ENCODE data around the gene FANK1.
A peak's percentile ranks its signal among the peaks of the same experiment; 100 is the strongest.

Gene FANK1

GRCh38 chr10:126014309-126014708, 117.9 kb downstream of the FANK1 start:
- peak; percentile 69 for DNase-seq (ENCODE audit: low read depth)
- TF ChIP-seq, protein P1, sequence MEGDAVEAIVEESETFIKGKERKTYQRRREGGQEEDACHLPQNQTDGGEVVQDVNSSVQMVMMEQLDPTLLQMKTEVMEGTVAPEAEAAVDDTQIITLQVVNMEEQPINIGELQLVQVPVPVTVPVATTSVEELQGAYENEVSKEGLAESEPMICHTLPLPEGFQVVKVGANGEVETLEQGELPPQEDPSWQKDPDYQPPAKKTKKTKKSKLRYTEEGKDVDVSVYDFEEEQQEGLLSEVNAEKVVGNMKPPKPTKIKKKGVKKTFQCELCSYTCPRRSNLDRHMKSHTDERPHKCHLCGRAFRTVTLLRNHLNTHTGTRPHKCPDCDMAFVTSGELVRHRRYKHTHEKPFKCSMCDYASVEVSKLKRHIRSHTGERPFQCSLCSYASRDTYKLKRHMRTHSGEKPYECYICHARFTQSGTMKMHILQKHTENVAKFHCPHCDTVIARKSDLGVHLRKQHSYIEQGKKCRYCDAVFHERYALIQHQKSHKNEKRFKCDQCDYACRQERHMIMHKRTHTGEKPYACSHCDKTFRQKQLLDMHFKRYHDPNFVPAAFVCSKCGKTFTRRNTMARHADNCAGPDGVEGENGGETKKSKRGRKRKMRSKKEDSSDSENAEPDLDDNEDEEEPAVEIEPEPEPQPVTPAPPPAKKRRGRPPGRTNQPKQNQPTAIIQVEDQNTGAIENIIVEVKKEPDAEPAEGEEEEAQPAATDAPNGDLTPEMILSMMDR (IDR thresholded peaks at IDR 0.05; ENCODE audit: control insufficient read depth, insufficient read depth, low read depth, low read length, missing control alignments): no peak
- H3K4me3 ChIP-seq (ENCODE audit: control insufficient read depth, low read depth, low read length): no peak overlapping the region

DNA sequence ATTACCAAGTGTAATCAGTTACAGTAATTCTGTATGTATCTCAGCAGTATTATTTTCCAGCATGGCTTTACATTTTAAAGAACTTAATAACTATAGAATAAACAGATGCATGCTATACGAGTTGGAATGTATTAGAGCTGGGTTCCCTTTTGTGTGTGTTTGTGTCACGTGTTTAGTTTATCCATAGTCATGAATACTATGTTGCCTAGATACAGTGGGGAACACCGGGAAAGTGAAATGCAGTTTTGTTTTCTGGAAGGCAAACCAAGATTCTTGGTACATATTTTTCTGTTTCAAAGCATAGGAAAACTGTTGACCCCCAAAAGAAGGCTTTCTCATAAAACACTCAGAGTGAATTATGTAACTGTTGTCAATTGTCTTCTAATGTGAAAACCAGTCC, 119.0 kb downstream of the FANK1 start:
- no peak for DNase-seq (ENCODE audit: low read depth)
- no peak overlapping the region for H3K4me3 ChIP-seq (ENCODE audit: control insufficient read depth, low read depth, low read length)
- TF ChIP-seq, protein P1 (IDR thresholded peaks at IDR 0.05; ENCODE audit: control insufficient read depth, insufficient read depth, low read depth, low read length, missing control alignments): no peak

- DNase-seq (ENCODE audit: low read depth): no peak
Observed at GRCh38 chr10:126016156-126016805, 119.9 kb downstream of the FANK1 start.

DNA sequence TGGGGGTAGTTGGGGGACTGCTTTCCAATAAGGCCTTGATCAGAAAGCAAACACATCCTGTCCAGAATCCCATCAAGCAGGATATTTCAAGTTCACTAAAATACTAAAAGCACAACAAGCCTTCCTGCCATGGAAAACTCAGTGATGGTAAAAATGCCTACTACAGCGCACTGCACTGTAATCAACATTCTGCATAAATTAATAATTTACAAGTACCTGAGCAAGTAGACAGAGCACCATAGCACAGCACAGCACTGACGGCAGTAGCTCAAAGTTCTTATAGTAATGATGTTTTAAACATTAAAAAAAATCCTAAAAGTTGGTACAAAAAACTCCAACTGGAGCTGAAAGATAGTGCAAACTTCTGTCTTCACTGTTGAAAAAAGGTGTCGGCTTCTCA, 120.5 kb downstream of the FANK1 start:
- DNase-seq (ENCODE audit: low read depth): no peak
- TF ChIP-seq, protein P1 (IDR thresholded peaks at IDR 0.05; ENCODE audit: control insufficient read depth, insufficient read depth, low read depth, low read length, missing control alignments): no peak
- no peak overlapping the region for H3K4me3 ChIP-seq (ENCODE audit: control insufficient read depth, low read depth, low read length)

More at GRCh38 chr10:126016156-126016805, 119.9 kb downstream of the FANK1 start:
- TF ChIP-seq, protein P1 (IDR thresholded peaks at IDR 0.05; ENCODE audit: control insufficient read depth, insufficient read depth, low read depth, low read length, missing control alignments): no peak
- no peak overlapping the region for H3K4me3 ChIP-seq (ENCODE audit: control insufficient read depth, low read depth, low read length)

GRCh38 chr10:126017961-126018560, 121.7 kb downstream of the FANK1 start:
- peak; percentile 16 for DNase-seq (ENCODE audit: low read depth)
- TF ChIP-seq, protein P1 (IDR thresholded peaks at IDR 0.05; ENCODE audit: control insufficient read depth, insufficient read depth, low read depth, low read length, missing control alignments): no peak
- H3K4me3 ChIP-seq (ENCODE audit: control insufficient read depth, low read depth, low read length): no peak overlapping the region

DNA sequence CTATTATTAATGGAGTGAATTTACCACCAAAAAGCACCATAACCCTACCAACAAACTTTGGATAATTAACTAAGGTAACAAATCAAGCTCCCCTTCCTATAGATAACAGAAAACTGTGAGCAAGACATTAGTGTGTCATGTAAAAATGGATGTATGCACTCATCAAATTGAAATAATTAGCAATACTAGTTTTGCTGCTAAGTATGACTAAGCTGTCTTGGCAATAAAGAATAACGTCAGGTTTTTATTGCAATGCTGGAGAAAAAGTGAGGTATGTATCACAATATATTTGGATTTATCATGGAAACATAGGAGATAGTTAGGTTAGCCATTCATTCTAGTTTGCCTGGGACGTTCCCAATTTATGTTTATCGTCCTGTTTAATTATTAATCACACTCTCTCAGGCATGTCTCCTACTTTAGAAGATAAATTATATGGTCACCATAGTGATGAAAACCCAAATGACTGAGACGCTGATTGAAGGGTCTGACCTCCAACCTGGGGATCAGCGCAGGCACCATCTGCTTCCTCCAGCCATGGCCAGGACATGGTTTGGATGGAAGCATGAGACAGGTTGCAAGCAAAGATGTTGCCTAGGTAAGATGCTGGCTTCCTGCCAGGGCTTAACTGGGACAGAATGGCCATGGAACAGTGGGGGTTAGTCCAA, 125.6 kb downstream of the FANK1 start:
- TF ChIP-seq, protein P1 (IDR thresholded peaks at IDR 0.05; ENCODE audit: control insufficient read depth, insufficient read depth, low read depth, low read length, missing control alignments): no peak
- no peak for DNase-seq (ENCODE audit: low read depth)

More for the DNA sequence above, 125.6 kb downstream of the FANK1 start:
- H3K4me3 ChIP-seq (ENCODE audit: control insufficient read depth, low read depth, low read length): no peak overlapping the region
